NCI-H187 treated with DMSO at 0.1 percent for 48 hours (cell line): ENCODE results near the gene NR2F1.

Source experiments
- DNase-seq: peaks from one replicate; lab custom pipeline; 2025; lab: John Stamatoyannopoulos, UW

The NR2F1 gene

GRCh38 chr5:93642526-93642925 lies 59.5 kb downstream of the NR2F1 start:
- DNase-seq = no peak
